Lower leg skin (tissue), 4 donors: Measurements from ENCODE around the gene NOP53. TPM values are rescaled to one million over a fixed set of nuclear protein-coding genes. Genes with fewer than 3 reads are reported as not detected.

Experiments
- DNase-seq, 2 donors: peaks; one replicate each; pipeline ENCODE4 v3.0.0-alpha.2; 2019; ENCODE audit warnings: low spot score in 2 of 2
- H3K4me3 ChIP-seq: fragments of 200-600 bp; sonication (generic); 2 replicates; pipeline ENCODE4 v1.5.1; 2017; ENCODE audit warnings: mild to moderate bottlenecking, low read depth; ENCODE audit not compliant: poor library complexity, severe bottlenecking
- POLR2A ChIP-seq, 2 donors: fragments of 450-650 bp; IDR thresholded peaks; one replicate each; pipeline ENCODE4 v1.6.1; 2016 to 2017; ENCODE audit warnings: antibody characterized with exemption in 2 of 2, mild to moderate bottlenecking in 1 of 2, moderate library complexity in 1 of 2
- WGBS, 2 donors: methylation state at CpG; one replicate each; pipeline ENCODE4 v1.1.5; 2018; 5-methylcytosine and 5-hydroxymethylcytosine counted together
- intact Hi-C: fragments of 100-400 bp; cut with DNase I; formaldehyde crosslinking; loops from one replicate; pipeline ENCODE4 v1.15.0; 2023; ENCODE audit warnings: low total_unique reads
- total RNA-seq, 4 donors: library from RNA; depleted of rRNA; stranded (reverse); fragments of >200 nt; gene quantifications; one replicate each; pipeline ENCODE4 v1.1.0, GENCODE V29; 2016
- TF ChIP-seq, protein P1 (sequence below), 3 donors: fragments of 450-650 bp; IDR thresholded peaks; one replicate each; pipeline ENCODE4 v1.5.1; 2016; ENCODE audit warnings: antibody characterized with exemption in 3 of 3, mild to moderate bottlenecking in 3 of 3, moderate library complexity in 2 of 3

Gene NOP53
- total RNA-seq, result 100 to 1,000 TPM; 537 to 842 (median 746) TPM

DNA sequence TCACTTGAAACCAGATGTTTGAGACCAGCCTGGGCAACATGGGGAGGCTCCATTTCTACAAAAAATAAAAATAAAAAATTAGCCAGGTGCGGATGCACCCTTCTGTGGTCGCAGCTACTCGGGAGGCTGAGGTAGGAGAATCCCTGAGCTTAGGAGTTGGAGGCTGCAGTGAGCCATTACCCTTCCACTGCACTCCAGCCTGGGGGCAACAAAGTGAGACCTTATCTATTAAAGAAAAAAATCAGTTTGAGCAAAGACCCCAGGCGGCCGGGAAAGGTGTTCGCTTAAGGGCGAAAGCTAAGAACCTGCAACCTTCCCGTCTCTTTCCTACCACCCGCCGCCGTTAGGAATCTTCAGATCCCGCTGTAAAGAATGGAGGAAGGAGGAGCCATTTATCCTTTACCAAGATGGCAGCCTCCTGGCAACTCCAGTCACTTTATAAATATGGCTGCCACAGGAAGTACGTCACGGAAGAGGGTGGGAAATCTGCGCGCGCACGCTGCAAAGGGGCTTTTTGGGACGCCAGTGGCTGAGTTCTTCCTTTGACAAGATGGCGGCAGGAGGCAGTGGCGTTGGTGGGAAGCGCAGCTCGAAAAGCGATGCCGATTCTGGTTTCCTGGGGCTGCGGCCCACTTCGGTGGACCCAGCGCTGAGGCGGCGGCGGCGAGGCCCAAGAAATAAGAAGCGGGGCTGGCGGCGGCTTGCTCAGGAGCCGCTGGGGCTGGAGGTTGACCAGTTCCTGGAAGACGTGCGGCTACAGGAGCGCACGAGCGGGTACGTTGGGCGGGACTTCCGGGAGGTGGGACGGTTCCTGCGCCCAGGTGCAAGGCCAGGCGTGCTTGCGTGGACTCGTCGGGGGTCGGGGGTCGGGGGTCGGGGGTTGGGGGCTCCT lies at the start of gene NOP53:
Gene NOP53 (plus strand): TSS at position 537 of the 892 bp plus-strand sequence. CDS start 14 bp downstream, at position 551.
- WGBS, 2 donors, result 4 to 5% methylated on average over 53 of the region's 53 CpGs
- DNase-seq, result peak; percentile 98 to 100
- peak within 1 kb of the TSS; percentile 64 for H3K4me3 ChIP-seq
- TF ChIP-seq POLR2A (IDR thresholded peaks at IDR 0.05), result no peak
- TF ChIP-seq, protein P1, sequence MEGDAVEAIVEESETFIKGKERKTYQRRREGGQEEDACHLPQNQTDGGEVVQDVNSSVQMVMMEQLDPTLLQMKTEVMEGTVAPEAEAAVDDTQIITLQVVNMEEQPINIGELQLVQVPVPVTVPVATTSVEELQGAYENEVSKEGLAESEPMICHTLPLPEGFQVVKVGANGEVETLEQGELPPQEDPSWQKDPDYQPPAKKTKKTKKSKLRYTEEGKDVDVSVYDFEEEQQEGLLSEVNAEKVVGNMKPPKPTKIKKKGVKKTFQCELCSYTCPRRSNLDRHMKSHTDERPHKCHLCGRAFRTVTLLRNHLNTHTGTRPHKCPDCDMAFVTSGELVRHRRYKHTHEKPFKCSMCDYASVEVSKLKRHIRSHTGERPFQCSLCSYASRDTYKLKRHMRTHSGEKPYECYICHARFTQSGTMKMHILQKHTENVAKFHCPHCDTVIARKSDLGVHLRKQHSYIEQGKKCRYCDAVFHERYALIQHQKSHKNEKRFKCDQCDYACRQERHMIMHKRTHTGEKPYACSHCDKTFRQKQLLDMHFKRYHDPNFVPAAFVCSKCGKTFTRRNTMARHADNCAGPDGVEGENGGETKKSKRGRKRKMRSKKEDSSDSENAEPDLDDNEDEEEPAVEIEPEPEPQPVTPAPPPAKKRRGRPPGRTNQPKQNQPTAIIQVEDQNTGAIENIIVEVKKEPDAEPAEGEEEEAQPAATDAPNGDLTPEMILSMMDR (IDR thresholded peaks at IDR 0.05), result no peak
- intact Hi-C loops, result no loop called here

DNA sequence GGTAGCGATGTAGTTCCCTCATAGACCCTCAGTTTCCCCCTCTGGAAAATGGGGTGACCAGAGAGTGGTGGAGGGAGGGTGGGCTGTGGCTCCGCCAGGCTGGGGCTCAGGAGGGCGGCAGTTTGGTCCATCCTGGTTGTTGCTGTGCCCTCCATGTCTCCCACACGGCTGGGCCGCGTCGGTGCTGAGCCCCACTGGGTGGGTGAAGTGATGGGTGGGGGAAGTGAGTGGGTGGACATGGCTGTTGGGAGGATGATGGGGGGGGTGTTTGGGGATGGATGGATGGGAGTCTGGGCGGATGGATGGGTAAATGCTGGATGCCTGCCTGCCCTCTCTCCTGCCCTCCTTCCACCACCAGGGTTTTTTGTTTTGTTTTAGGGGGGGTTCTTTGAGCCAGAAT lies 48.7 kb upstream of the NOP53 start:
- intact Hi-C loops, result loop anchor here (5.0 kb wide), 1 partner anchor 259 kb away; no protein-coding TSS in a partner anchor
- no peak for DNase-seq

DNA sequence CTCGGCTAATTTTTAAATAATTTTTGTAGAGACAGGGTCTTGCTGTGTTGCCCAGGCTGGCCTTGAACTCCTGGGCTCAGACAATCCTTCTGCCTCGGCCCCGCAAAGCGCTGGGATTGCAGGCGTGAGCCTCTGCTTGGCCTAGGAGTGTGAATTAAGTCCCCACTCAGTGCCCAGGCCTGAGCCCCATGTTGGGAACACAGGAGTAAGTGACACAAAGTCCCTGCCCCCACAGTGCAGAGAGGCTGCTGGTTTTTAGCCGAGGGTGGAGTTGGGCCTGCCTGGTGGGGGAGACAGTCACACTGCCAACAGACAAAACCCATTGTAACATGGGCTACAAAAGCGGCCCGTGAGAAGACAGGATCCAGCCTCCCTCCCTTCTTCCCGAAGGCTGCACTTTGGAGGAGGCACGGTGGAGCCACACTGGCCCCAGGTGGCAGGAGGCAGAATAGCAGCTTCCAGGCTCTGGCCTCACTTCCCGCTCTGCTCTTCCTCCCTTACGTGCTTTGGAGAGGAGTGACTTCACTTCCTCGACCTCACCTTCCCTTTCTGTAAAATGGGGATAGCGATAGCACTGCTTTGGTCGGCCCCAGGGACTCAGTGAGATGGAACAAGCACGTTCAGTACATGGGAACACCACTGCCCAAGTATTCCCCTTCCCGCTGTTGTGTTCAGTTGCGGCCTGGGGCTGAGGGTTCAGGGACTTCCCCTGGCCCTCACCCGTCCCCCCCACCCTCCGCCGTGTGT lies 47.3 kb upstream of the NOP53 start:
- TF ChIP-seq POLR2A (IDR thresholded peaks at IDR 0.05), result no peak
- TF ChIP-seq, protein P1 (IDR thresholded peaks at IDR 0.05), result peak in 1 of 3 donors; percentile 97
- intact Hi-C loops, result loop anchor here (5.0 kb wide), 1 partner anchor 261 kb away; no protein-coding TSS in a partner anchor
- 39% methylated on average over 20 to 21 of the region's 21 CpGs for WGBS, 2 donors
- peak; percentile 59 to 94 for DNase-seq
- no peak overlapping the region for H3K4me3 ChIP-seq

More for the DNA sequence above, 48.7 kb upstream of the NOP53 start:
- TF ChIP-seq POLR2A (IDR thresholded peaks at IDR 0.05), result no peak
- TF ChIP-seq, protein P1 (IDR thresholded peaks at IDR 0.05), result no peak
- 83 to 88% methylated on average over 8 of the region's 8 CpGs for WGBS, 2 donors
- no peak overlapping the region for H3K4me3 ChIP-seq

DNA sequence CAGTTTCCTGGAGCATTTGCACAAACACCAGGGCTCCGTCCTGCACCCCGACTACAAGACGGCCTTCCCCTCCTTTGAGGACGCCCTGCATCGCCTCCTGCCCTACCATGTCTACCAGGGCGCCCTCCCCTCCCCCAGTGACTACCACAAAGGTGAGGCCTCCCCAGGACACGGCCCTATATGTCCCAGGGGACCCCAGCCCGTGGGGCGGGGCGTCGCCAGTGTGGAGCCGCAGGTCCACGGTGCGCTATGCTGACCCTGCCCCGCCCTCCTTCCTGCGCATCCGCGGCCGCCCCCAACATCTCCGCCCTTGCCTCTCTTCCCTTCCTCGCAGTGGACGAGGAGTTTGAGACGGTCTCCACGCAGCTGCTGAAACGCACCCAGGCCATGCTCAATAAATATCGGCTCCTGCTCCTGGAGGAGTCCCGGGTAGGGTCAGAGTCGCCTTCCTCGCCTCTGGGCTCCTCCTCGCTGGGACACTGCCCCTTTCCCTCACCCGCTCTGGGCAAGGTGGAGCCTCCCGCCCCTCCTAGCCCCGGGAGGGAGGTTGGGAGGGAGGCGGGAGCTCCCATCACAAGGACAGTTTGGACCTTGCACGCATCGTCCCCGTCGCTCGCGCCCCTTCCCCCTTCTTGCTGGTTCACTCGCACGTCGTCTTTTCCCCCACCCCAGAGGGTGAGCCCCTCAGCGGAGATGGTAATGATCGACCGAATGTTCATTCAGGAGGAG lies 46.6 kb upstream of the NOP53 start:
- 86% methylated on average over 46 of the region's 46 CpGs for WGBS, 2 donors
- H3K4me3 ChIP-seq, result no peak overlapping the region
- intact Hi-C loops, result loop anchor here (5.0 kb wide), 1 partner anchor 261 kb away; no protein-coding TSS in a partner anchor
- no peak for DNase-seq
- TF ChIP-seq, protein P1 (IDR thresholded peaks at IDR 0.05), result no peak
- no peak for TF ChIP-seq POLR2A (IDR thresholded peaks at IDR 0.05)

DNA sequence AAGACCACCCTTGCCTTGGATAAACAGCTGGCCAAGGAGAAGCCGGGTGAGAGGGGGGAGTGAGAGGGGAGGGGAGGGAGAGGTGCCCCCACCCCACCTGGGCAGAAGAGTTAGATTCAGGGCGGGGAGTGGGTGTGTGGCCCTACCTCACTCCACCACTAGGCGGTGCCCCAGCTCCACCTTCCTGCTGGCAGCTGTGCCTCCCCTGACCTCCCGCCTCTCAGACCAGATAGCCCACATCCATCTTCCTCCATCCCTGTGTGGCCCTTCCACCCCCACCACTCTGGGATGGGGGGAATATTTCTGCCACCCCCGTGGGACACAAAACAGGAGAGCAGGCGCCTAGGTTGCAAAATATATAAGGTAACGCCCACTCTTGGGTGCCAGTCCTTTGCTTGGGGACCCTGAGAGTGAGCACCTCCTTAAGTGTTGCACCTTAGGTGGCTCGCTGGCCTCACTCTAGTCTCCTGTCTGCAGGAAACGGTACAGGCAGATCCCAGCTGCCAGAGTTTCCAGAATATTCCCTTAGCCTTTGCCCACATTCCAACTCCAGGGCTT lies 45.9 kb upstream of the NOP53 start:
- no peak for DNase-seq
- intact Hi-C loops, result loop anchor here (5.0 kb wide), 1 partner anchor 262 kb away; no protein-coding TSS in a partner anchor
- WGBS, 2 donors, result 67 to 73% methylated on average over 9 of the region's 9 CpGs

More for the DNA sequence above, 45.9 kb upstream of the NOP53 start:
- TF ChIP-seq, protein P1 (IDR thresholded peaks at IDR 0.05), result no peak
- TF ChIP-seq POLR2A (IDR thresholded peaks at IDR 0.05), result no peak
- no peak overlapping the region for H3K4me3 ChIP-seq
